ENCODE results near the gene EGLN1.
A peak's percentile ranks its signal among the peaks of the same experiment; 100 is the strongest.

The EGLN1 gene

DNA sequence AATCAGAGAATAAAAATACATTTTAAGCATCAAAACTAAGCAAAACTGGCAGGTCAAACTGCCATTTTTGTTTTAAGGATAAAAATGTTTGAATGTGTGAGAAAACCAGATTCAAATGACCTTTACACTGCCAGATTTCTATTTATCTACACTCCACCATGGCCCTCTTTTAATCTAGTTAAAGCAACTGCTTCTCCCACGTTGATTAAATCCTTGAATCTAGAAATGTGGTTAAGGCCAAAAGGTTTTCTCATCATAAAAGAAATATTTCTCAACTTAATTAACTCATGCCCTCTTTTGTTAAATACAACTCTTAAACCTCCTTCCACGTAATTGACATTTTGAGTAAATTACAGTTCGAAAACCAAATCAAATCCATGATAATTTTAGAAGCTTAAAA is 15.0 kb downstream of the EGLN1 start:
- H3K36me3 Mint-ChIP-seq (ENCODE audit: low read depth): peaks cover 11% of the 10 kb centered on the region
- H3K27ac Mint-ChIP-seq: peak overlapping the region; percentile 55
- H3K27me3 Mint-ChIP-seq (ENCODE audit: low read depth, poor library complexity): no peaks in the 10 kb centered on the region
- DNase-seq: no peak
- H3K4me3 Mint-ChIP-seq: peak overlapping the region; percentile 15
- H3K4me1 Mint-ChIP-seq: peaks cover 11% of the 10 kb centered on the region
- no peaks in the 10 kb centered on the region for H3K9me3 Mint-ChIP-seq
- TF ChIP-seq, protein P1, sequence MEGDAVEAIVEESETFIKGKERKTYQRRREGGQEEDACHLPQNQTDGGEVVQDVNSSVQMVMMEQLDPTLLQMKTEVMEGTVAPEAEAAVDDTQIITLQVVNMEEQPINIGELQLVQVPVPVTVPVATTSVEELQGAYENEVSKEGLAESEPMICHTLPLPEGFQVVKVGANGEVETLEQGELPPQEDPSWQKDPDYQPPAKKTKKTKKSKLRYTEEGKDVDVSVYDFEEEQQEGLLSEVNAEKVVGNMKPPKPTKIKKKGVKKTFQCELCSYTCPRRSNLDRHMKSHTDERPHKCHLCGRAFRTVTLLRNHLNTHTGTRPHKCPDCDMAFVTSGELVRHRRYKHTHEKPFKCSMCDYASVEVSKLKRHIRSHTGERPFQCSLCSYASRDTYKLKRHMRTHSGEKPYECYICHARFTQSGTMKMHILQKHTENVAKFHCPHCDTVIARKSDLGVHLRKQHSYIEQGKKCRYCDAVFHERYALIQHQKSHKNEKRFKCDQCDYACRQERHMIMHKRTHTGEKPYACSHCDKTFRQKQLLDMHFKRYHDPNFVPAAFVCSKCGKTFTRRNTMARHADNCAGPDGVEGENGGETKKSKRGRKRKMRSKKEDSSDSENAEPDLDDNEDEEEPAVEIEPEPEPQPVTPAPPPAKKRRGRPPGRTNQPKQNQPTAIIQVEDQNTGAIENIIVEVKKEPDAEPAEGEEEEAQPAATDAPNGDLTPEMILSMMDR (IDR thresholded peaks at IDR 0.05): no peak

DNA sequence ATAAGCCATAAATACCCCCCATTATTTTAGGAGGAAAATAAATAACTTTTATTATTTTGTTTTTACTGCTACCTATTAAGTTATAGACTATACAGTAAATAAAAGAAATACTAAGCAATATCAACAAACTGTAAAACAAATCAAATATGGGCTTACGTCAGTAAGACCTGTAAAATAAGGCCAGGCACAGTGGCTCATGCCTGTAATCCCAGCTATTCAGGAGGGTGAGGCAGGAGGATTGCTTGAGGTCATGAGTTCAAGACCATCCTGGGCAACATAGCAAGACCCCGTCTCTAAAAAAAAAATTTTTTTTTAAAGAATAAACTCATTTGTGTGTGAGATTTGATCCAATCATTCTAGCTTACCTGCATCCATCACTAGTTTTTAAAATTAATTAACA is 17.8 kb downstream of the EGLN1 start:
- no peak for DNase-seq
- H3K27ac Mint-ChIP-seq: no peak overlapping the region
- H3K27me3 Mint-ChIP-seq (ENCODE audit: low read depth, poor library complexity): no peaks in the 10 kb centered on the region
- no peak overlapping the region for H3K4me3 Mint-ChIP-seq
- no peaks in the 10 kb centered on the region for H3K9me3 Mint-ChIP-seq
- H3K36me3 Mint-ChIP-seq (ENCODE audit: low read depth): peaks cover 15% of the 10 kb centered on the region
- peaks cover 10% of the 10 kb centered on the region for H3K4me1 Mint-ChIP-seq
- TF ChIP-seq, protein P1 (IDR thresholded peaks at IDR 0.05): no peak

DNA sequence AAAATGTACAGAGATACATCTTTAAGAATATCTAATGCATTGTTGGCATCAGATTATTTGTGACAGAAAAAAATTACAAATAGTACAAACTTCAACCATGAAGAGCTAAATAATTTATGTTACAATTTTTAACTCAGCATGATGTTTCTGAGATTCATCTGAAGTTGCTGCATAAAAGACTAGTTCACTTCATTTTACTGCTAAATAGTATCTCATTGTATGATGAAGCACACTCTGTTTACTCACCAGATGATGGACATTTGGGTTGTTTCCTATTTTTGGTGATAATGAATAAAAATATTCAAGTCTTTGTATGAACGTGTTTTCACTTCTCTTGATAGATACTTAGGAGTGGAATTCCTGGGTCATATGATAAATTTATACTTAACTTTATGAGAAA is 20.6 kb downstream of the EGLN1 start:
- H3K9me3 Mint-ChIP-seq: no peaks in the 10 kb centered on the region
- H3K27ac Mint-ChIP-seq: no peak overlapping the region

DNA sequence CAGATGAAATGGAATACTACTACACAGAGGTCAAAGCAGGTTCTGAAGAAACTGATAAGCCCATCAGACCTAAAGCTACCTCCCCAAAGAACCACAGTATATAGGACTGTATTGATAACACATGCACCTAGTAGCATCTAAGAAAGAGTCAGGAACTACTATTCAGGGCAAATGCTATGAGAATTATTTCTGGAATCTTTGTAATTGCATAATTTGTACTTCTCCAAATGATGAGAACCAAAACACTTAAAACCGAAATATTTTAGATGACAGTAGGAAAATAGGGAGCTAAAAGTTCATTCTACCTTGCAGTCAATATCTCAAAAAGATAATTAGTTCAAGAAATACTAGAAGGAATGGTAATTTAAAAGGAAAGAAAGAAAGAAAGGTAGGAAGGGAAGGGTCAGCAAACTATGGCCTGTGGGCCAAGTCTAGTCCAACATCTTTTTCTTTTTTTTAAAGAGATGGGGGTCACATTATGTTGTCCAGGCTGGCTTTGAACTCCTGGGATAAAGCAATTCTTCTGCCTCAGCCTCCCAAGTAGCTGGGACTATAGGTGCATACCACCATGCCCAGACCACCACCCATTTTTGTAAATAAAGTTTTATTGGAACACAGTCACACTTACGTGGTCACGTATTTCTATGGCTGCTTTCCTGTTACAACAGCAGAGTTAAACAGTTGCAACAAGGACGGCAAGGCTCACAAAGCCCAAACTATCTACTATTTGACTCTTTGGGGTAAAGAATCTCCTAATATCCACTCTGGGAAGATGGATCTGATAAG is 24.0 kb downstream of the EGLN1 start:
- H3K36me3 Mint-ChIP-seq (ENCODE audit: low read depth): peaks cover 47% of the 10 kb centered on the region
- no peak overlapping the region for H3K4me3 Mint-ChIP-seq
- H3K27ac Mint-ChIP-seq: peak overlapping the region; percentile 30
- TF ChIP-seq, protein P1 (IDR thresholded peaks at IDR 0.05): no peak
- DNase-seq: no peak
- no peaks in the 10 kb centered on the region for H3K27me3 Mint-ChIP-seq (ENCODE audit: low read depth, poor library complexity)
- no peaks in the 10 kb centered on the region for H3K9me3 Mint-ChIP-seq
- H3K4me1 Mint-ChIP-seq: peaks cover 22% of the 10 kb centered on the region

More for the DNA sequence above, 20.6 kb downstream of the EGLN1 start:
- peaks cover 23% of the 10 kb centered on the region for H3K4me1 Mint-ChIP-seq
- no peak for DNase-seq
- TF ChIP-seq, protein P1 (IDR thresholded peaks at IDR 0.05): no peak
- H3K4me3 Mint-ChIP-seq: no peak overlapping the region
- H3K27me3 Mint-ChIP-seq (ENCODE audit: low read depth, poor library complexity): no peaks in the 10 kb centered on the region
- peaks cover 31% of the 10 kb centered on the region for H3K36me3 Mint-ChIP-seq (ENCODE audit: low read depth)

DNA sequence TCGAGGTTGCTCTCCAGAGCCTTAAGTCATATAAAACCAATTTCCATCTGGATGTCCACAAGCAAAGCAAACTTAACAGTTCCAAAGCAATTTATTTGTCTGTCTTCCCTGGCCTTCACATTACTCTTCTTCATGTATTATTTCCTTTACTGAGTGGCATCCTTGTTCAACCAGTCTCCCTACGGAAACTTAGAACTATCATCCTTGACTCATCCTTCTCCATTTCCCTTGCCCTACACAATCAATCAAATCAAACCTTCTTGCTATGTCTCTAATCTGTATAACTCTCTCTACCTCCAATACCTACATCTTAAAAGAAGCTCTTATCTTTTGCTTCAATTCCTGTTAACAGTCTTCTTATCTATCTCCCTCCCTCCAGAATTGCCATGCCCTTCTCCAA is 25.4 kb downstream of the EGLN1 start:
- Mint-ChIP-seq H3K4me1 (peaks cover 22% of the 10 kb centered on the region), H3K4me3 (no peak overlapping the region), H3K9me3 (no peaks in the 10 kb centered on the region), H3K27me3 (ENCODE audit: low read depth, poor library complexity) (no peaks in the 10 kb centered on the region), H3K36me3 (ENCODE audit: low read depth) (peaks cover 44% of the 10 kb centered on the region), H3K27ac (no peak overlapping the region)
- no peak for DNase-seq
- TF ChIP-seq, protein P1 (IDR thresholded peaks at IDR 0.05): no peak

DNA sequence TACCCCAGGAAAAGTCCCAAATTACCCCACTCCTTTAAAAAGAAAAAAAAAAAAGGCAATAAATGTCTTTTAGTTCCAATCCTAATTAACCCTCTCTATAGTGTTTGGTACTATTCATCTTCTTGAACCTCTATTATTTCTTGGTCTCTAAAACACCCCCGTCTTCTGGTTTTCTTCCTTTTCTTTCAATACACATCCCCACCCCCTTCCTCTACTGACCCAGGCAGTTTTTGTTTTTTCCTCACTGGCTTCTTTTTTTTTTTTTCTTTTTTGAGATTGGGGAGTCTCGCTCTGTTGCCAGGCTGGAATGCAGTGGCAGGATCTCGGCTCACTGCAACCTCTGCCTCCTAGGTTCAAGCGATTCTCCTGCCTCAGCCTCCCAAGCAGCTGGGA is 26.1 kb downstream of the EGLN1 start:
- Mint-ChIP-seq H3K27me3 (ENCODE audit: low read depth, poor library complexity) (no peaks in the 10 kb centered on the region), H3K9me3 (no peaks in the 10 kb centered on the region), H3K27ac (peak overlapping the region; percentile 93), H3K4me3 (no peak overlapping the region), H3K36me3 (ENCODE audit: low read depth) (peaks cover 48% of the 10 kb centered on the region), H3K4me1 (peaks cover 22% of the 10 kb centered on the region)
- no peak for DNase-seq
- TF ChIP-seq, protein P1 (IDR thresholded peaks at IDR 0.05): no peak
